ENCODE data around the gene SAPCD2. TPM values are rescaled to one million over a fixed set of nuclear protein-coding genes. Genes with fewer than 3 reads are reported as not detected.

The SAPCD2 gene
- total RNA-seq, 2 donors from 2014 or later = 19.2 to 57.8 TPM

DNA sequence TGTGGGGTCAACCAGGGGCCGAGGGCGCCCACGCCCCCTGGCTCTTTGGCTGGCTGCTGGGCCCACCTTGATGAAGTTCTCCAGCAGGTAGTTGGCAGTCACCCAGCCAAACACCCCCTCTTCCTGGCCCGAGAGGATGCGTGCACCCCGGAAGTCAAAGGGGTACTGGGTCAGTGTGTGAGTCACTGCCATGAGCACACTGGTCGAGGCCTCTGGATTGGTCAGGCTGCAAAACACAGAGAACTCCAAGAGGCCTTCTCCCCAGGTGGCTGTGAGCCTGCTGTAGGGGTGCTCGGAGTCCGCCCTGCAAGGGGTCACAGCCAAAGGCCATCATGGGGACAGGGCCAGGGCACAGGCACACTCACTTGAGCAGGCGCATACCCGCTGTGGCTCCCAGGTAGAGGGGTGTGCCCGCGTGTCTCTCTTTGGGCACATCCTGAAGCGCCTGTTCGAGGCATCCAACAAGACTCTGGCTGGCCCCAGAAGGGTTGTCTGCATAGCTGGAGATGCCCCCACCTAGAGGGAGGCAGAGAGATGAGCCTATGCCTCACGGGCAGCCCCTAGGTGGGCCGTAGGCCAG, 19.1 kb downstream of the SAPCD2 start:
- Histone ChIP-seq H3K36me3 (no peaks in the 10 kb centered on the region), H3K9me3 (no peaks in the 10 kb centered on the region), H3K4me1 (peaks cover 30% of the 10 kb centered on the region), H3K4me3 (no peak overlapping the region), H3K27me3 (peaks cover 27% of the 10 kb centered on the region), H3K27ac (no peak overlapping the region), H3K9ac (ENCODE audit: low read depth in 2 of 2, low read length in 2 of 2) (no peak overlapping the region)
- TF ChIP-seq, protein P1, sequence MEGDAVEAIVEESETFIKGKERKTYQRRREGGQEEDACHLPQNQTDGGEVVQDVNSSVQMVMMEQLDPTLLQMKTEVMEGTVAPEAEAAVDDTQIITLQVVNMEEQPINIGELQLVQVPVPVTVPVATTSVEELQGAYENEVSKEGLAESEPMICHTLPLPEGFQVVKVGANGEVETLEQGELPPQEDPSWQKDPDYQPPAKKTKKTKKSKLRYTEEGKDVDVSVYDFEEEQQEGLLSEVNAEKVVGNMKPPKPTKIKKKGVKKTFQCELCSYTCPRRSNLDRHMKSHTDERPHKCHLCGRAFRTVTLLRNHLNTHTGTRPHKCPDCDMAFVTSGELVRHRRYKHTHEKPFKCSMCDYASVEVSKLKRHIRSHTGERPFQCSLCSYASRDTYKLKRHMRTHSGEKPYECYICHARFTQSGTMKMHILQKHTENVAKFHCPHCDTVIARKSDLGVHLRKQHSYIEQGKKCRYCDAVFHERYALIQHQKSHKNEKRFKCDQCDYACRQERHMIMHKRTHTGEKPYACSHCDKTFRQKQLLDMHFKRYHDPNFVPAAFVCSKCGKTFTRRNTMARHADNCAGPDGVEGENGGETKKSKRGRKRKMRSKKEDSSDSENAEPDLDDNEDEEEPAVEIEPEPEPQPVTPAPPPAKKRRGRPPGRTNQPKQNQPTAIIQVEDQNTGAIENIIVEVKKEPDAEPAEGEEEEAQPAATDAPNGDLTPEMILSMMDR (IDR thresholded peaks at IDR 0.05) = no peak
- DNase-seq = no peak
- intact Hi-C loops (cut with DNase I) = no loop called here

DNA sequence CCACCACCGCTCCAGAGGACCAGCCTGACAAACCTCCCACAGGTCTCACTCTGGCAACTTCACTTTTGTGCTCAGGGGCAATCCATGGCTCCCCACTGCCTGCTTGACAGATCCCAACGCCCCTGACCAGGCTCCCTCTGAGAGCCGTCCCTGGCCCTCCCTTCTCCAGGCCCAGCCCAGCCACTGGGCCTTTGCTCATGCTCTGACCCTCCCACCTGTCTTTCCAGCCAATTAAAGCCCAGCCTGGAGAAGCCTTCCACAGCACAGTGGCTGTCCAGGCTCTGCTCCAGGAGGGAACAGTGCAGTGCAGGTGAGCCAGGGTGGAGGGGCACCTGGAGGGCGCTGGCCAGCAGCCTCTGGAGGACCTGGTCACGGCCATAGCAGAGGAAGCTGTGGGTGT, 19.8 kb downstream of the SAPCD2 start:
- peaks cover 27% of the 10 kb centered on the region for H3K27me3 ChIP-seq
- no peaks in the 10 kb centered on the region for H3K36me3 ChIP-seq
- H3K9me3 ChIP-seq = no peaks in the 10 kb centered on the region
- TF ChIP-seq, protein P1 (IDR thresholded peaks at IDR 0.05) = no peak
- no peak for DNase-seq
- peaks cover 29% of the 10 kb centered on the region for H3K4me1 ChIP-seq
- no peak overlapping the region for H3K27ac ChIP-seq
- H3K4me3 ChIP-seq = no peak overlapping the region
- H3K9ac ChIP-seq (ENCODE audit: low read depth in 2 of 2, low read length in 2 of 2) = no peak overlapping the region
- intact Hi-C loops (cut with DNase I) = no loop called here

DNA sequence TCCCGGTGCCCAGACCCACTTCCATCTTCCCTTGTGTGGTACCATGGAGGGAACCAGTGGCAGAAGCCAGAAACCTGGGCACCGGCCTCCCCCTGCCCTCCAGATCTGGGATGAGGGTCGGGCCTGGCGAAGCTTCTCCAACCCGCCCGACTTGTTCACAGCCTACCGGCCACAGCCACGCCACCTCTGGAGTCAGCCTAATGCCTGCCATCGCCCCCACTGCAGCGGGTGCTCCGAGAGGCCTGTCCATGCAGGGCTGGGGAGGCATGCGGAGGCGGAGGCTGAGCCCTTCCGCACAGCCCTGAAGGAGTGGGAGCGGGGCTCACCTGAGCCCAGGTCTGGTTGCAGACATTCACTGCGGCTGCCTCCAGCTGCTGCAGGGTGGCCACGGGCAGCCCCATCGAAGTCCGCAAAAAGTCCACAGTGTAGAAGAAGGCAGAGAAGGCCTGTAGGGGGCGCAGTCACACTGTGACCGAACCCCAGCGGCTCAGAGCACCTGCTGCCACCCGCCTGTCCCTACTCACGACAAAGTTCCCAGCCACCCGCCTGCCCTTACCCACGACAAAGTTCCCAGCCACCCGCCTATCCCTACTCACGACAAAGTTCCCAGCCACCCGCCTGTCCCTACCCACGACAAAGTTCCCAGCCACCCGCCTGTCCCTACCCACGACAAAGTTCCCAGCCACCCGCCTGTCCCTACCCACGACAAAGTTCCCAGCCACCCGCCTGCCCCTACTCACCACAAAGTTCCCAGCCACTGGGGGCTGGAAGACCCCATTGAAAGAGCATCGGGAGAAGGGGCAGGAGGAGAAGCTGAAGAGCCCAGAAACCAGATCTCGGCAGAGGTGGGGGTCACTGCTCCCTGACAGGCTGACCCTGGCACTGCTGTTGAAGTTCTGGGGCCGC, 20.6 kb downstream of the SAPCD2 start:
- H3K4me1 ChIP-seq = peaks cover 26% of the 10 kb centered on the region
- H3K36me3 ChIP-seq = no peaks in the 10 kb centered on the region
- H3K4me3 ChIP-seq = no peak overlapping the region
- TF ChIP-seq, protein P1 (IDR thresholded peaks at IDR 0.05) = peak; percentile 41
- no peak overlapping the region for H3K27ac ChIP-seq
- H3K9me3 ChIP-seq = no peaks in the 10 kb centered on the region
- peaks cover 27% of the 10 kb centered on the region for H3K27me3 ChIP-seq
- intact Hi-C loops (cut with DNase I) = loop anchor here (2.0 kb wide), 1 partner anchor 17 kb away; no protein-coding TSS in a partner anchor
- peak; percentile 77 for DNase-seq
- H3K9ac ChIP-seq (ENCODE audit: low read depth in 2 of 2, low read length in 2 of 2) = no peak overlapping the region

DNA sequence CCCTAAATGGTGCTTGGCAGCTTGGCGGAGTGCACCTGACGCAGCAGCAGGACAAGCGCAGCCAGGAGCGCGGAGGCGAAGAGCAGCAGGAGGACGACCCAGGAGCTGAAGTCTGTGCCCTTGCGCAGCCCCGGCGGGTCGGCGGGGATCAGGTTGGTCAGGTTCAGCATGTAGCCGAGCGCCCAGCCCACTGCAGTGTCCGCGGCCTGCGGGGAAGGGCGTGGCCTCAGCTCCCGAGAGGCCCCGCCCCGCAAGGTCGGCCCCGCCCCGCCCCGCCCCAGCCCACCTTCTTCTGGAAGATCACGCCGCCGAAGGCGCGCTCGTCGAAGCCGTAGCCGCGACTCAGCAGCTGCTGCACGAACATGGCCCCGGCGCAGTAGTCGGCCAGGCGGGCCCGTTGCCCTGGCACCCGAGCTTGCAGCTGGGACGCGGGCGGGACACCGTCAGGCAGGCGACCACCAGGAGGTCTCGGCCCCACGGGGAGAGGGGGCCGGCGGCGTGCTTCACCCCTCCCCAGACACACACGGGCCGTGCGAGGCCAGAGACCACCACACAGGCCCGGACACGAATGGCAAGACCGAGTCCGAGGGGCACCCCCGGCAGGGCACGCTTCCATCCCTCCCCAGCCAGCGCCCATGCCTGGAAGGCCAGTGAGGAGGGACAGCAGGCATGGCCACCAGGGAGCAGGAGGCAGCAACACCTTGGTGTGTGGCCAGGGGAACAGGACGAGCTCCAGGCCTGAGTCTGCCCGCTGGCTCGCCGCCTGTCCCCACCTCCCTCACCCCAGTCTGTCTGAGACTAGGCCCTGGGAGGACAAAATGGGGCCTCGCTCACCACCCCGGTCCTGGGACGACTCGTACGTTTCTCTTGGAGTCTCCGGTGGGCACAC, 21.5 kb downstream of the SAPCD2 start:
- Histone ChIP-seq H3K9ac (ENCODE audit: low read depth in 2 of 2, low read length in 2 of 2) (no peak overlapping the region), H3K4me1 (peaks cover 26% of the 10 kb centered on the region), H3K36me3 (no peaks in the 10 kb centered on the region), H3K4me3 (no peak overlapping the region), H3K27me3 (peaks cover 27% of the 10 kb centered on the region), H3K9me3 (no peaks in the 10 kb centered on the region), H3K27ac (no peak overlapping the region)
- TF ChIP-seq, protein P1 (IDR thresholded peaks at IDR 0.05) = no peak
- no peak for DNase-seq
- intact Hi-C loops (cut with DNase I) = loop anchor here (2.0 kb wide), 1 partner anchor 18 kb away; no protein-coding TSS in a partner anchor

Data from colonic mucosa (tissue), 4 donors.